ENCODE results near the gene EYA2. TPM values are rescaled to one million over a fixed set of nuclear protein-coding genes. Genes with fewer than 3 reads are reported as not detected.
"Not testable (repeated sequence)": the region's sequence is repeated elsewhere in the genome, so short reads cannot be mapped to it uniquely, and the experiment has no call there.

EYA2 gene
- total and polyA plus RNA-seq, 11 donors: 0.30 to 4.2 (median 0.70) TPM

- 78 to 85% (median 83%) methylated on average over 6 of the region's 6 CpGs for WGBS, 4 donors
- no peak for DNase-seq
- intact Hi-C loops (cut with DNase I): no loop called here
- Histone ChIP-seq H3K4me3 (no peak overlapping the region), H3K27ac (no peak overlapping the region), H3K4me1 (no peaks in the 10 kb centered on the region), H3K27me3 (peaks cover 0 to 4% (median 0%) of the 10 kb centered on the region in 9 donors), H3K9me3 (peaks cover 0 to 8% (median 0%) of the 10 kb centered on the region in 12 donors), H3K36me3 (no peaks in the 10 kb centered on the region)
- ATAC-seq: no peak
- no peak for TF ChIP-seq POLR2A (IDR thresholded peaks at IDR 0.05)
- no peak for TF ChIP-seq CTCF (IDR thresholded peaks at IDR 0.05)
These were observed 25.5 kb downstream of the EYA2 start for GRCh38 chr20:46920114-46920513.

- H3K27ac ChIP-seq; H3K4me3 ChIP-seq; H3K4me1 ChIP-seq; DNase-seq; H3K9me3 ChIP-seq; H3K27me3 ChIP-seq; ATAC-seq; intact Hi-C loops (cut with DNase I); H3K36me3 ChIP-seq: not testable (repeated sequence)
- WGBS, 4 donors: 87 to 92% (median 89%) methylated on average over 9 of the region's 9 CpGs
These were observed 28.2 kb downstream of the EYA2 start for GRCh38 chr20:46922841-46923240.

GRCh38 chr20:46923550-46923949 lies 28.9 kb downstream of the EYA2 start:
- H3K4me1 ChIP-seq: no peaks in the 10 kb centered on the region
- peaks cover 0 to 4% (median 0%) of the 10 kb centered on the region in 9 donors for H3K27me3 ChIP-seq
- DNase-seq: no peak
- H3K9me3 ChIP-seq: peaks cover 0 to 8% (median 0%) of the 10 kb centered on the region in 12 donors
- ATAC-seq: no peak
- TF ChIP-seq POLR2A (IDR thresholded peaks at IDR 0.05) (no peak), CTCF (IDR thresholded peaks at IDR 0.05) (no peak)
- intact Hi-C loops (cut with DNase I): no loop called here
- no peak overlapping the region for H3K4me3 ChIP-seq
- WGBS, 4 donors: 78 to 85% (median 81%) methylated on average over 4 of the region's 4 CpGs
- H3K36me3 ChIP-seq: no peaks in the 10 kb centered on the region
- no peak overlapping the region for H3K27ac ChIP-seq

- WGBS, 4 donors: 50 to 68% (median 56%) methylated on average over 8 to 12 of the region's 12 CpGs
- H3K4me3 ChIP-seq: no peak overlapping the region
These were observed 34.0 kb downstream of the EYA2 start for GRCh38 chr20:46928580-46929132.

More at GRCh38 chr20:46928580-46929132, 34.0 kb downstream of the EYA2 start:
- Histone ChIP-seq H3K4me1 (peaks cover 0 to 17% (median 0%) of the 10 kb centered on the region in 12 donors), H3K36me3 (no peaks in the 10 kb centered on the region), H3K27ac (peak overlapping the region in 1 of 12 donors; percentile 16), H3K9me3 (no peaks in the 10 kb centered on the region), H3K27me3 (peaks cover 0 to 20% (median 0%) of the 10 kb centered on the region in 9 donors)
- ATAC-seq (peak in 2 of 4 donors; percentile 59 to 64), DNase-seq (no peak)
- TF ChIP-seq POLR2A (IDR thresholded peaks at IDR 0.05) (no peak), CTCF (IDR thresholded peaks at IDR 0.05) (no peak)
- intact Hi-C loops (cut with DNase I): no loop called here

Data from heart left ventricle (tissue), 16 donors.